SK-N-SH treated with all-trans-retinoic acid at 6 μM for 48 hours (cell line): Measurements from ENCODE around the gene NCAM2.

ENCODE experiments used
- ATAC-seq: fragments of 200-7000 bp; cut with Tn5 transposase; 3 replicates; pipeline ENCODE4 v1.9.1; 2020; ENCODE audit warnings: mild to moderate bottlenecking, moderate library complexity
- ARNTL ChIP-seq: fragments of 450-650 bp; formaldehyde crosslinking; IDR thresholded peaks from 2 replicates; pipeline ENCODE4 v1.5.0; 2020; ENCODE audit warnings: low read depth, mild to moderate bottlenecking, moderate library complexity, borderline replicate concordance
- CSDC2 ChIP-seq: fragments of 250-450 bp; sonication (Bioruptor Pico); IDR thresholded peaks from 2 replicates; pipeline ENCODE4 v1.5.0; 2020; ENCODE audit warnings: mild to moderate bottlenecking, moderate library complexity
- ISL1 ChIP-seq: fragments of 250-450 bp; sonication (Bioruptor Pico); IDR thresholded peaks from 2 replicates; pipeline ENCODE4 v2.1.2; 2022; ENCODE audit warnings: mild to moderate bottlenecking, moderate library complexity
- OSR1 ChIP-seq: fragments of 250-450 bp; sonication (Bioruptor Pico); IDR thresholded peaks from 2 replicates; pipeline ENCODE4 v1.8.0; 2022; ENCODE audit warnings: moderate library complexity, mild to moderate bottlenecking, inconsistent platforms
- PATZ1 ChIP-seq: fragments of 250-450 bp; sonication (Bioruptor Pico); IDR thresholded peaks from 2 replicates; pipeline ENCODE4 v1.8.0; 2020; ENCODE audit warnings: mild to moderate bottlenecking, moderate library complexity, borderline replicate concordance
- PPARA ChIP-seq: fragments of 250-450 bp; sonication (Bioruptor Pico); IDR thresholded peaks from 2 replicates; pipeline ENCODE4 v1.5.0; 2020; ENCODE audit warnings: mild to moderate bottlenecking, borderline replicate concordance
- RARB ChIP-seq: fragments of 250-450 bp; sonication (Bioruptor Pico); IDR thresholded peaks from 2 replicates; pipeline ENCODE4 v1.8.0; 2021; ENCODE audit warnings: mild to moderate bottlenecking, moderate library complexity
- SNAI2 ChIP-seq: fragments of 250-450 bp; sonication (Bioruptor Pico); IDR thresholded peaks from 2 replicates; pipeline ENCODE4 v1.5.0; 2020; ENCODE audit warnings: mild to moderate bottlenecking, moderate library complexity
- ZC3H10 ChIP-seq: fragments of 250-450 bp; sonication (Bioruptor Pico); IDR thresholded peaks from 2 replicates; pipeline ENCODE4 v1.5.1; 2021; ENCODE audit warnings: mild to moderate bottlenecking, moderate library complexity
- ZFP3 ChIP-seq: fragments of 250-450 bp; sonication (Bioruptor Pico); IDR thresholded peaks from 2 replicates; pipeline ENCODE4 v1.5.0; 2020; ENCODE audit warnings: mild to moderate bottlenecking, moderate library complexity
- ZFP30 ChIP-seq: fragments of 450-650 bp; formaldehyde crosslinking; IDR thresholded peaks from 2 replicates; pipeline ENCODE4 v1.5.0; 2022; ENCODE audit warnings: mild to moderate bottlenecking, moderate library complexity
- ZNF70 ChIP-seq: fragments of 450-650 bp; formaldehyde crosslinking; IDR thresholded peaks from 2 replicates; pipeline ENCODE4 v1.5.0; 2020; ENCODE audit warnings: mild to moderate bottlenecking, moderate library complexity
- ZNF8 ChIP-seq: fragments of 450-650 bp; formaldehyde crosslinking; IDR thresholded peaks from 2 replicates; pipeline ENCODE4 v1.5.0; 2020; ENCODE audit warnings: mild to moderate bottlenecking, moderate library complexity
- TF ChIP-seq, protein P1 (sequence below): fragments of 250-450 bp; sonication (Bioruptor Pico); IDR thresholded peaks from 2 replicates; pipeline ENCODE4 v1.5.1; 2021; ENCODE audit warnings: mild to moderate bottlenecking, moderate library complexity
- TF ChIP-seq, protein P2 (sequence below): fragments of 250-450 bp; sonication (Bioruptor Pico); IDR thresholded peaks from 2 replicates; pipeline ENCODE4 v1.5.0; 2020; ENCODE audit warnings: mild to moderate bottlenecking, moderate library complexity
- TF ChIP-seq, protein P3 (sequence below): fragments of 250-450 bp; sonication (Bioruptor Pico); IDR thresholded peaks from 2 replicates; pipeline ENCODE4 v1.5.1; 2020; ENCODE audit warnings: low read depth, mild to moderate bottlenecking, moderate library complexity

Gene NCAM2

GRCh38 chr21:21175798-21176334 is 177.7 kb downstream of the NCAM2 start (continued):
- TF ChIP-seq, protein P1, sequence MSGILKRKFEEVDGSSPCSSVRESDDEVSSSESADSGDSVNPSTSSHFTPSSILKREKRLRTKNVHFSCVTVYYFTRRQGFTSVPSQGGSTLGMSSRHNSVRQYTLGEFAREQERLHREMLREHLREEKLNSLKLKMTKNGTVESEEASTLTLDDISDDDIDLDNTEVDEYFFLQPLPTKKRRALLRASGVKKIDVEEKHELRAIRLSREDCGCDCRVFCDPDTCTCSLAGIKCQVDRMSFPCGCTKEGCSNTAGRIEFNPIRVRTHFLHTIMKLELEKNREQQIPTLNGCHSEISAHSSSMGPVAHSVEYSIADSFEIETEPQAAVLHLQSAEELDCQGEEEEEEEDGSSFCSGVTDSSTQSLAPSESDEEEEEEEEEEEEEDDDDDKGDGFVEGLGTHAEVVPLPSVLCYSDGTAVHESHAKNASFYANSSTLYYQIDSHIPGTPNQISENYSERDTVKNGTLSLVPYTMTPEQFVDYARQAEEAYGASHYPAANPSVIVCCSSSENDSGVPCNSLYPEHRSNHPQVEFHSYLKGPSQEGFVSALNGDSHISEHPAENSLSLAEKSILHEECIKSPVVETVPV (CRISPR knock-in tag), result no peak
- no peak for TF ChIP-seq PATZ1 (CRISPR knock-in tag)
- no peak for TF ChIP-seq ZFP3
- TF ChIP-seq ZNF70 (CRISPR knock-in tag), result no peak

DNA sequence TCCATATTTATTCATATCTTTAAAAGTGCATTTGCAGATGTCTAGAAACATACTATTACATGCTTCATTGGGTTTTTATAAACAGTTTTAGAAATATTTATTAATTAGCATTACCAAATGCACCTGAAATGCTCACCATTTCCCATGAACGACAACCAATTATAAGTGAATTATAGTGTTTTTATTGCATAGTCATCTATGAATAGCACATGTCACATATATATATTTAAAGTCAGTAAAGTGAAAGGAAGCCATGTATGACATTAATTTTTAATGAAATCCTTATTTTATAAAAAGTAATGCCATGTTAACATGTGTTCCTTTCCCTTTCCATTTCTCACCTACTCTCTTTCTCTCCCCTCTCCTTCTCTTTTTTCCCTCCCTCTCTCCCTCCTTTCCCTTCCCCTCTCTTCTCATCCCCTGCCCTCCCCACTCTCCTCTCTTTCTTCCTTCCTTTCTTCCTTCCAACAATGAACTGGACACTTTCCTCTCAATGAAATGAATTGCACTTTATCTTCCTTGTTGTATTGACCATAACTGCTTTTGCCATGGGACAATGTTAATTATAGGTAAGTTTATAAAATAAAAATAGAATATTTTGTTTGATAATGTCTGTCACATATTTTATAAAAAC is 179.3 kb downstream of the NCAM2 start:
- no peak for ATAC-seq
- TF ChIP-seq OSR1 (CRISPR knock-in tag), result no peak

DNA sequence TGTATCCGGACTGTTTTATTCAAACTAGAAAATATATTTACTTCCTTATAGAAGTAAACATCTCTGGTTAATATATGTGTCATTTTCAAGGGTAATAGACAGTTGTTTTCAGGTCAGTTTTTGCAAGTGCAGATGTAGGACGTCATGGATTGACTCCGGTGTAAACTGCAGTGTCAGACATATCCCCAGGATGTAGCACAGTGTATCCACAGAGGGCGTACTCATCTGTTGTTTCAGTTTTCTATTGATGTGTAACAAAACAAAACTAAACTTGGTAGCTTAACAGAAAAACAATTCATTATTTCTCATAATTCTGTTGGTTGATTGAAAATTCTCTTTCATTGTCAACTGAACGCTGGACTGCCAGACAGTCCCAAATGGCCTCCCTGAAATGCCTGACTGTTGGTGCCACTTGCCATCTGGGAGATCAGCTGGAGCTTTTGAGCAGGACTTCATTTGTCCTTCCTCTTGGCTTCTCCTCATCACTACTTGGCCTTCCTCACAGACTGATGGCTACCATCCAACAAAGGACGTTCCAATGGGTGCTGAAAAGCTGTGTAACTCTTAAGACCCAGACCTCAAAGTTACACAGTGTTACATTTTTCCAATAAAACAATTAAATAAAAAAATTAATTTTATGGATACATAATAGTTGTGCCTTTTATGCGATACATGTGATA is 181.6 kb downstream of the NCAM2 start:
- no peak for ATAC-seq
- TF ChIP-seq, protein P2, sequence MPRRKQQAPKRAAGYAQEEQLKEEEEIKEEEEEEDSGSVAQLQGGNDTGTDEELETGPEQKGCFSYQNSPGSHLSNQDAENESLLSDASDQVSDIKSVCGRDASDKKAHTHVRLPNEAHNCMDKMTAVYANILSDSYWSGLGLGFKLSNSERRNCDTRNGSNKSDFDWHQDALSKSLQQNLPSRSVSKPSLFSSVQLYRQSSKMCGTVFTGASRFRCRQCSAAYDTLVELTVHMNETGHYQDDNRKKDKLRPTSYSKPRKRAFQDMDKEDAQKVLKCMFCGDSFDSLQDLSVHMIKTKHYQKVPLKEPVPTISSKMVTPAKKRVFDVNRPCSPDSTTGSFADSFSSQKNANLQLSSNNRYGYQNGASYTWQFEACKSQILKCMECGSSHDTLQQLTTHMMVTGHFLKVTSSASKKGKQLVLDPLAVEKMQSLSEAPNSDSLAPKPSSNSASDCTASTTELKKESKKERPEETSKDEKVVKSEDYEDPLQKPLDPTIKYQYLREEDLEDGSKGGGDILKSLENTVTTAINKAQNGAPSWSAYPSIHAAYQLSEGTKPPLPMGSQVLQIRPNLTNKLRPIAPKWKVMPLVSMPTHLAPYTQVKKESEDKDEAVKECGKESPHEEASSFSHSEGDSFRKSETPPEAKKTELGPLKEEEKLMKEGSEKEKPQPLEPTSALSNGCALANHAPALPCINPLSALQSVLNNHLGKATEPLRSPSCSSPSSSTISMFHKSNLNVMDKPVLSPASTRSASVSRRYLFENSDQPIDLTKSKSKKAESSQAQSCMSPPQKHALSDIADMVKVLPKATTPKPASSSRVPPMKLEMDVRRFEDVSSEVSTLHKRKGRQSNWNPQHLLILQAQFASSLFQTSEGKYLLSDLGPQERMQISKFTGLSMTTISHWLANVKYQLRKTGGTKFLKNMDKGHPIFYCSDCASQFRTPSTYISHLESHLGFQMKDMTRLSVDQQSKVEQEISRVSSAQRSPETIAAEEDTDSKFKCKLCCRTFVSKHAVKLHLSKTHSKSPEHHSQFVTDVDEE, result no peak
- TF ChIP-seq, protein P3, sequence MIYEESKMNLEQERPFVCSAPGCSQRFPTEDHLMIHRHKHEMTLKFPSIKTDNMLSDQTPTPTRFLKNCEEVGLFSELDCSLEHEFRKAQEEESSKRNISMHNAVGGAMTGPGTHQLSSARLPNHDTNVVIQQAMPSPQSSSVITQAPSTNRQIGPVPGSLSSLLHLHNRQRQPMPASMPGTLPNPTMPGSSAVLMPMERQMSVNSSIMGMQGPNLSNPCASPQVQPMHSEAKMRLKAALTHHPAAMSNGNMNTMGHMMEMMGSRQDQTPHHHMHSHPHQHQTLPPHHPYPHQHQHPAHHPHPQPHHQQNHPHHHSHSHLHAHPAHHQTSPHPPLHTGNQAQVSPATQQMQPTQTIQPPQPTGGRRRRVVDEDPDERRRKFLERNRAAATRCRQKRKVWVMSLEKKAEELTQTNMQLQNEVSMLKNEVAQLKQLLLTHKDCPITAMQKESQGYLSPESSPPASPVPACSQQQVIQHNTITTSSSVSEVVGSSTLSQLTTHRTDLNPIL, result no peak
- TF ChIP-seq ARNTL (CRISPR knock-in tag) (no peak), ISL1 (no peak), PPARA (CRISPR knock-in tag) (no peak), PATZ1 (CRISPR knock-in tag) (no peak), ZNF8 (CRISPR knock-in tag) (no peak), RARB (no peak), CSDC2 (CRISPR knock-in tag) (no peak), ZC3H10 (no peak), ZFP30 (CRISPR knock-in tag) (no peak), SNAI2 (no peak)
- TF ChIP-seq, all 23 proteins: peak for 0

DNA sequence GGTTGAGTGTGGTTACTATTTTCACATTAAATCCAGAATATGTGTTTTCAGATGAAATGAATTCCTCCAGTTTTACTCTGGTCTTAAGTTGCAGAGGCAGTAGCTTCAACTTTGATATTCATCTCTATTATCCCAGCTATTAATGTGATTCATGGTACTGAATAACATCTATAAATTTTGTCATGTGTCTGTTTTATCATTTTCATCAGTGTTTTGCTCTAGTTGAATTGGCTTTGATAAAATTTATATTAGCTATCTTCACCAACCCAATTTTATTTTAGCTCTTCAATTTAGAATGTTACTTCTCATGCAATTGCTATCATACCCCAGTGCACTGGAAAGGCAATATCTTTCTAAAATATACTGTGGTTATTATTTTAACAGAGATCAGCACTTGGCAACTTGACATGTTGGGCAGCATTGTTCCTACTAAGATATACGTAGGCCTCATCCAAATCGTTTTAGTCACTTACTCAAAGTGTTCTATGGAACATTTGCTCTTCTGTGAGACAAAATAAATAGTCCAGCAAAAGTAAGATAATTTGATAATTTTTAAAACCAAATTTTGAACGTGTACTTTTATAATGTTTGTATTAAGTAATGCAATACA is 184.3 kb downstream of the NCAM2 start:
- TF ChIP-seq ISL1, result peak; percentile 90
- no peak for TF ChIP-seq PATZ1 (CRISPR knock-in tag)
- no peak for TF ChIP-seq OSR1 (CRISPR knock-in tag)
- no peak for TF ChIP-seq ZC3H10
- peak; percentile 44 for ATAC-seq
